ENCODE data around the gene ZFP69B.

GRCh38 chr1:40423264-40423642 is 27.0 kb upstream of the ZFP69B start:
- no peak for TF ChIP-seq ZC3H10 (CRISPR knock-in tag; IDR thresholded peaks at IDR 0.05)
- TF ChIP-seq OSR1 (CRISPR knock-in tag; IDR thresholded peaks at IDR 0.05), result no peak
- no peak for TF ChIP-seq ISL1 (CRISPR knock-in tag; IDR thresholded peaks at IDR 0.05)
- no peak for TF ChIP-seq POU6F1 (CRISPR knock-in tag; IDR thresholded peaks at IDR 0.05; ENCODE audit: borderline replicate concordance, low read depth)
- TF ChIP-seq ARNTL (CRISPR knock-in tag; IDR thresholded peaks at IDR 0.05; ENCODE audit: borderline replicate concordance, low read depth), result no peak
- TF ChIP-seq ESRRG (CRISPR knock-in tag; IDR thresholded peaks at IDR 0.05), result no peak
- TF ChIP-seq PATZ1 (CRISPR knock-in tag; IDR thresholded peaks at IDR 0.05; ENCODE audit: borderline replicate concordance), result no peak
- TF ChIP-seq ZFP3 (CRISPR knock-in tag; IDR thresholded peaks at IDR 0.05), result no peak
- no peak for TF ChIP-seq TCF4 (CRISPR knock-in tag; IDR thresholded peaks at IDR 0.05; ENCODE audit: borderline replicate concordance)
- TF ChIP-seq GLIS3 (CRISPR knock-in tag; IDR thresholded peaks at IDR 0.05), result no peak
- TF ChIP-seq ZFP30 (CRISPR knock-in tag; IDR thresholded peaks at IDR 0.05), result no peak
- TF ChIP-seq TOX (CRISPR knock-in tag; IDR thresholded peaks at IDR 0.05; ENCODE audit: borderline replicate concordance), result no peak
- TF ChIP-seq BACH2 (CRISPR knock-in tag; IDR thresholded peaks at IDR 0.05; ENCODE audit: borderline replicate concordance), result no peak
- no peak for TF ChIP-seq TSHZ2 (CRISPR knock-in tag; IDR thresholded peaks at IDR 0.05)
